SW 1271 (cell line): ENCODE measurements around the gene PELI3.

Source experiments
- DNase-seq, 2 experiments: peaks; one replicate each; lab custom pipeline; 2025; lab: John Stamatoyannopoulos, UW

The PELI3 gene

GRCh38 chr11:66505276-66505816 lies 38.6 kb downstream of the PELI3 start:
- no peak for DNase-seq

GRCh38 chr11:66509131-66509561 lies 42.4 kb downstream of the PELI3 start:
- no peak for DNase-seq

DNA sequence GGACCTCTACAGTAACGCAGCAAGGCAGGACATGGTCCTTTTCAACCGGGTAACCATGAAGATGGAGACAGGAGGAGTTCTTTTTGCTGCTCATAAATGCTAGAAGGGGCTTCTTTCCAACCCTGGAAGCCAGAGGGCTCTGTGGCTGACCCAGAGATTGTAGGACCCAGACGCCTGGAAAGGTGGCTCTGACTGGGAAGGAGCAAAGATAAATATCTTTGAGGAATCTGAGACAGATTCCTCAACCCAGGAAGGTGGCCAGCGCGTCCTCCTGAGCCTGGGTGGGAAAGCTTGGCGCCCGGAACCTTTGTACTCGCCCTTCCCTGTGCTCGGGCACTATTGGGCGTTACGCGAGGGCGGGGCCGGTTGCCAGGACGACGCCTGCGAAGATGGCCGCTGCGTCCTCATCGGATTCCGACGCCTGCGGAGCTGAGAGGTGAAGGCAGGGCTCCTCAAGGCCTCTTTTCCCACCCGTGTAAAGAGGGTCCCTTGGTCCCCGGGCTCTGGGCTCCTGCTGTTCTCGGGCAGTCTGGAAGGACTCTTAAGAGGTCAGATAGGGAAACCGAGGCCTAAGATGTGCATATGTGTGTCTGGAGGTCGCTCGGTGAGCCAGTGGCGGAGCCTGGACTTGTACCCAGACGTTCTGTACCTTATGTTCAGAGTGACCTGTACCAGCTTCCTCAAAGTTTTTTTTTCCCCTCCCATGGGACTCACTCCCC lies 43.7 kb downstream of the PELI3 start, which contains the start of gene BBS1:
TSS of gene BBS1 (plus strand) at position 365 of the 719 bp plus-strand sequence. CDS start at position 390, 25 bp downstream.
- peak; percentile 22 to 72 for DNase-seq

DNA sequence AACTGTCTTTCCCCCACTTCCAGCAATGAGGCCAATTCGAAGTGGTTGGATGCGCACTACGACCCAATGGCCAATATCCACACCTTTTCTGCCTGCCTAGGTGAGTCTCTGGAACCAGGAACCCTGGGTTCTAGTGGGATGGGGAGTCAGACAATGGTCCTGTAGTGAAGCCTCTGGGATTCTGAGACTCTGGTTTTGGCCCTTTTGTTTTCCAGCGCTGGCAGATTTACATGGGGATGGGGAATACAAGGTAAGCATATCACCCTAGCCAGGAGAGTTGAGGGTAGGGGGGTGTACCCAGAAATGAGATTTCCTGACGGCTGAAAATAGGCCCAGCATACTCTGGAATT lies 44.3 kb downstream of the PELI3 start:
- no peak for DNase-seq

GRCh38 chr11:66523611-66524010 lies 56.9 kb downstream of the PELI3 start:
- no peak for DNase-seq

DNA sequence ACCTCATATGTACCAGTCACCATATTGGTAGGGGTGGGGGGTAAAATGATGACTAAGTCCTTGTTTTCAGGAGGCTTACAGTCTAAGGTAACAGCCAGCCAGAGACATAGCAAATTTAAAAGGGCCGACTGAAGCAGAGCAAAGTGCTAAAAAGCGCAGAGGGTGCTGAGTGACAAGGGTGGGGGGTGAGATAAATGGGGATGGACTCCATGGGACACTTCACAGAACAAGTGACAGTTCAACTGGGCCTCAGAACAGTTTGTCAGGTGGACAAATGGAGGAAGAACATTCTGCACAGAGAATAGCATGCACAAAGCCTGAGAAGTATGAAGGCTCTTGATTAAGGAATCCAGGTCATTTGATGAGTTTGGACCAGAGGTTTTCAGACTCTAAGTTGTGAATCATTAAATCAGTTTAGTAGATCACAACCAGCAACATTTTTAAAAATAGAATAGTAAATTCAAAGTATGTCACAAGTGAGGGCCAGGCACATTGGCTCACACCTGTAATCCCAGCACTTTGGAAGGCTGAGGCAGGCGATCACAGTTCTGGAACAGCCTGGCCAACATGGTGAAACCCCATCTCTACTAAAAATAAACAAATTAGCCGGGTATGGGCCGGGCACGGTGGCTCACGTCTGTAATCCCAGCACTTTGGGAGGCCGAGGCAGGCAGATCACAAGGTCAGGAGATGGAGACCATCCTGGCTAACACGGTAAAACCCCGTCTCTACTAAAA lies 57.8 kb downstream of the PELI3 start:
- DNase-seq: no peak
